Esophagus (tissue), 2 donors: ENCODE measurements around the gene PCDHA1. TPM values are rescaled to one million over a fixed set of nuclear protein-coding genes. Genes with fewer than 3 reads are reported as not detected.
A peak's percentile ranks its signal among the peaks of the same experiment; 100 is the strongest.

Source experiments
- H3K27ac ChIP-seq, 2 donors: one replicate each; pipeline ENCODE4 v1.5.1; 2013; ENCODE audit warnings: low read depth in 2 of 2, mild to moderate bottlenecking in 2 of 2, inconsistent platforms in 1 of 2, low read length in 1 of 2, moderate library complexity in 1 of 2
- H3K27me3 ChIP-seq, 2 donors: one replicate each; pipeline ENCODE4 v1.6.1; 2013; ENCODE audit warnings: low read length in 2 of 2, control low read depth in 1 of 2, mild to moderate bottlenecking in 1 of 2; ENCODE audit not compliant: insufficient read depth in 2 of 2, control insufficient read depth in 1 of 2
- H3K36me3 ChIP-seq, 2 donors: one replicate each; pipeline ENCODE4 v1.6.1; 2013; ENCODE audit warnings: low read length in 1 of 2; ENCODE audit not compliant: control insufficient read depth in 2 of 2, insufficient read depth in 2 of 2
- H3K4me1 ChIP-seq, 2 donors: one replicate each; pipeline ENCODE4 v1.6.1; 2013; ENCODE audit warnings: low read length in 1 of 2; ENCODE audit not compliant: control insufficient read depth in 2 of 2, insufficient read depth in 2 of 2
- H3K4me3 ChIP-seq, 2 donors: one replicate each; pipeline ENCODE4 v1.5.1; 2013; ENCODE audit warnings: low read length in 2 of 2, mild to moderate bottlenecking in 2 of 2, low read depth in 1 of 2, moderate library complexity in 1 of 2
- H3K9me3 ChIP-seq, 2 donors: one replicate each; pipeline ENCODE4 v1.6.1; 2013; ENCODE audit warnings: mild to moderate bottlenecking in 2 of 2, low read depth in 1 of 2, low read length in 1 of 2, moderate library complexity in 1 of 2; ENCODE audit not compliant: control insufficient read depth in 2 of 2, insufficient read depth in 1 of 2
- WGBS, 2 donors: extraction: QIAGEN DNeasy Blood & Tissue Kit; methylation state at CpG; one replicate each; pipeline ENCODE4 v1.1.7; 2013; 5-methylcytosine and 5-hydroxymethylcytosine counted together
- polyA plus RNA-seq, 2 donors: library from polyadenylated mRNA; stranded (reverse); fragments of 200-250 nt; gene quantifications; one replicate each; pipeline ENCODE4 v1.2.3, GENCODE V29; 2013
- donor health status: healthy with polysubstance abuse.
- donor health status: Bipolar disorder and iron deficiency.

PCDHA1 gene
- polyA plus RNA-seq, 2 donors: 0.02 TPM; not detected in 1

GRCh38 chr5:141050622-141051520, 264.9 kb downstream of the PCDHA1 start, which contains the start of gene PCDHB1:
TSS of gene PCDHB1 (plus strand) at chr5:141051374. CDS start at chr5:141051471, 97 bp downstream.
- Histone ChIP-seq H3K36me3 (no peaks in the 10 kb centered on the region), H3K9me3 (peaks cover 0 to 11% of the 10 kb centered on the region in 2 donors), H3K27ac (no peak within 1 kb of the TSS), H3K27me3 (peaks cover 2% of the 10 kb centered on the region in 2 donors), H3K4me1 (peaks cover 0 to 4% of the 10 kb centered on the region in 2 donors), H3K4me3 (peak within 1 kb of the TSS; percentile 55 to 60)
- 20 to 21% methylated on average over 20 of the region's 20 CpGs for WGBS, 2 donors

DNA sequence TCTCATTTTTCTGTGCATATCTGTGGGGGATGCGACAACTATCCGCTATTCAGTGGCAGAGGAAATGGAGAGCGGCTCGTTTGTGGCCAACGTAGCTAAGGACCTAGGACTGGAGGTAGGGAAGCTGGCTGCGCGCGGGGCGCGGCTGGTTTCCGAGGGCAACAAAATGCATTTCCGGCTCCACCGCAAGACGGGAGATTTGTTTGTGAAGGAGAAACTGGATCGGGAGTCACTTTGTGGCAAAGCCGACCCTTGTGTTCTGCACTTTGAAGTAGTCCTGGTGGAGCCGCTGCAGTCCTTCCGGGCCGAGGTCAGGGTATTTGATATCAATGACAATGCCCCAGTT, 265.6 kb downstream of the PCDHA1 start:
- Histone ChIP-seq H3K4me1 (peaks cover 0 to 4% of the 10 kb centered on the region in 2 donors), H3K27ac (no peak overlapping the region), H3K4me3 (peak overlapping the region; percentile 55 to 60), H3K27me3 (peaks cover 2% of the 10 kb centered on the region in 2 donors), H3K36me3 (no peaks in the 10 kb centered on the region), H3K9me3 (peaks cover 0 to 11% of the 10 kb centered on the region in 2 donors)
- 8 to 10% methylated on average over 19 of the region's 19 CpGs for WGBS, 2 donors

Other genes with a start within 250 kb of the PCDHA1 start
- gene EIF4EBP3, start 238.5 kb upstream of the PCDHA1 start, polyA plus RNA-seq: 10 to 100 TPM; 27.6 to 38.2 TPM
- 10 to 100 TPM; 23.1 to 23.7 TPM for gene SRA1, start 228.7 kb upstream of the PCDHA1 start, polyA plus RNA-seq
- gene APBB3, start 221.5 kb upstream of the PCDHA1 start, polyA plus RNA-seq: 10 to 100 TPM; 10.9 to 20.7 TPM
- gene SLC35A4, start 221.3 kb upstream of the PCDHA1 start, polyA plus RNA-seq: 10 to 100 TPM; 26.2 to 42.3 TPM
- 10 to 100 TPM in 1 of 2 donors, 1 to 10 TPM in 1; 7.4 to 14.3 TPM for gene CD14, start 153.0 kb upstream of the PCDHA1 start, polyA plus RNA-seq
- gene TMCO6, start 146.7 kb upstream of the PCDHA1 start, polyA plus RNA-seq: 10 to 100 TPM; 15.7 to 16.7 TPM
- gene NDUFA2, start 138.5 kb upstream of the PCDHA1 start, polyA plus RNA-seq: 100 to 1,000 TPM; 130 to 183 TPM
- 10 to 100 TPM; 56.5 to 83.5 TPM for gene IK, start 138.3 kb upstream of the PCDHA1 start, polyA plus RNA-seq
- gene WDR55, start 121.2 kb upstream of the PCDHA1 start, polyA plus RNA-seq: 10 to 100 TPM; 17.3 to 19.2 TPM
- 1 to 10 TPM in 1 of 2 donors, under 1 TPM in 1; 0.76 to 1.9 TPM for gene DND1, start 112.6 kb upstream of the PCDHA1 start, polyA plus RNA-seq
- 10 to 100 TPM; 47.7 to 55.5 TPM for gene HARS1, start 94.8 kb upstream of the PCDHA1 start, polyA plus RNA-seq
- 10 to 100 TPM; 13.9 to 17.6 TPM for gene HARS2, start 94.7 kb upstream of the PCDHA1 start, polyA plus RNA-seq
- 10 to 100 TPM; 35.8 to 61.6 TPM for gene ZMAT2, start 85.7 kb upstream of the PCDHA1 start, polyA plus RNA-seq
- not detected for gene PCDHA2, start 8.7 kb downstream of the PCDHA1 start, polyA plus RNA-seq
- gene PCDHA3, start 14.9 kb downstream of the PCDHA1 start, polyA plus RNA-seq: under 1 TPM in 1 of 2 donors, not detected in 1; 0.04 TPM
- under 1 TPM; 0.02 to 0.05 TPM for gene PCDHA4, start 20.9 kb downstream of the PCDHA1 start, polyA plus RNA-seq
- under 1 TPM in 1 of 2 donors, not detected in 1; 0.04 TPM for gene PCDHA5, start 35.5 kb downstream of the PCDHA1 start, polyA plus RNA-seq
- under 1 TPM in 1 of 2 donors, not detected in 1; 0.02 TPM for gene PCDHA6, start 41.8 kb downstream of the PCDHA1 start, polyA plus RNA-seq
- under 1 TPM; 0.01 to 0.02 TPM for gene PCDHA7, start 48.1 kb downstream of the PCDHA1 start, polyA plus RNA-seq
- under 1 TPM in 1 of 2 donors, not detected in 1; 0.01 TPM for gene PCDHA8, start 55.0 kb downstream of the PCDHA1 start, polyA plus RNA-seq
- under 1 TPM in 1 of 2 donors, not detected in 1; 0.02 TPM for gene PCDHA9, start 62.2 kb downstream of the PCDHA1 start, polyA plus RNA-seq
- gene PCDHA10, start 69.8 kb downstream of the PCDHA1 start, polyA plus RNA-seq: under 1 TPM; under 0.01 to 0.02 TPM
- under 1 TPM in 1 of 2 donors, not detected in 1; under 0.01 TPM for gene PCDHA11, start 82.8 kb downstream of the PCDHA1 start, polyA plus RNA-seq
- gene PCDHA12, start 89.2 kb downstream of the PCDHA1 start, polyA plus RNA-seq: under 1 TPM; 0.01 to 0.04 TPM
- not detected for gene PCDHA13, start 96.0 kb downstream of the PCDHA1 start, polyA plus RNA-seq
- gene PCDHAC1, start 140.2 kb downstream of the PCDHA1 start, polyA plus RNA-seq: under 1 TPM in 1 of 2 donors, not detected in 1; 0.01 TPM
- gene PCDHAC2, start 180.3 kb downstream of the PCDHA1 start, polyA plus RNA-seq: under 1 TPM; 0.02 to 0.06 TPM